Stimulated activated naive CD8-positive, alpha-beta T cell treated with anti-CD3 and anti-CD28 coated beads, Interleukin-15, Interleukin-2, amounts not matched to agents 100 U/mL and 50 U/mL, for 24 hours (primary cell): ENCODE measurements around the gene SCARF2.
A peak's percentile ranks its signal among the peaks of the same experiment; 100 is the strongest.
"Not testable (repeated sequence)": the region's sequence is repeated elsewhere in the genome, so short reads cannot be mapped to it uniquely, and the experiment has no call there.

Experiments used
- ATAC-seq: fragments of 150-1000 bp; cut with Tn5 transposase; one replicate; pipeline ENCODE4 v1.10.0; 2021
- DNase-seq: peaks from one replicate; pipeline ENCODE4 v3.0.0; 2021

The SCARF2 gene

GRCh38 chr22:20409385-20409784 lies 28.2 kb downstream of the SCARF2 start:
- not testable (repeated sequence) for DNase-seq, ATAC-seq

- no peak for ATAC-seq
- DNase-seq, result no peak
Measured at GRCh38 chr22:20408891-20409290, 28.7 kb downstream of the SCARF2 start.

- ATAC-seq (no peak), DNase-seq (no peak)
Measured at GRCh38 chr22:20407829-20408228, 29.8 kb downstream of the SCARF2 start.

GRCh38 chr22:20406686-20407408 lies 30.8 kb downstream of the SCARF2 start:
- no peak for ATAC-seq

GRCh38 chr22:20405931-20406685 lies 31.5 kb downstream of the SCARF2 start:
- DNase-seq, result no peak

More at GRCh38 chr22:20406686-20407408, 30.8 kb downstream of the SCARF2 start:
- DNase-seq, result no peak

GRCh38 chr22:20405291-20405930 lies 32.2 kb downstream of the SCARF2 start:
- DNase-seq, result no peak
- ATAC-seq, result no peak

More at GRCh38 chr22:20405931-20406685, 31.5 kb downstream of the SCARF2 start:
- ATAC-seq, result no peak

- DNase-seq (no peak), ATAC-seq (no peak)
Measured at GRCh38 chr22:20404881-20405280, 32.7 kb downstream of the SCARF2 start.

- ATAC-seq (no peak), DNase-seq (no peak)
Measured at GRCh38 chr22:20403779-20404140, 33.9 kb downstream of the SCARF2 start.

- no peak for ATAC-seq
- DNase-seq, result no peak
Measured at GRCh38 chr22:20402960-20403778, 34.5 kb downstream of the SCARF2 start.

GRCh38 chr22:20401376-20402014 lies 36.1 kb downstream of the SCARF2 start:
- DNase-seq (no peak), ATAC-seq (no peak)

- DNase-seq, result no peak
- ATAC-seq, result no peak
Measured at GRCh38 chr22:20400606-20401375, 36.8 kb downstream of the SCARF2 start.

GRCh38 chr22:20399866-20400605 lies 37.6 kb downstream of the SCARF2 start:
- no peak for DNase-seq

GRCh38 chr22:20398420-20398819 lies 39.2 kb downstream of the SCARF2 start:
- ATAC-seq (no peak), DNase-seq (no peak)

More at GRCh38 chr22:20399866-20400605, 37.6 kb downstream of the SCARF2 start:
- no peak for ATAC-seq

GRCh38 chr22:20397498-20397897 lies 40.1 kb downstream of the SCARF2 start:
- DNase-seq, result no peak
- no peak for ATAC-seq

GRCh38 chr22:20396639-20397038 lies 41.0 kb downstream of the SCARF2 start:
- DNase-seq, result no peak

GRCh38 chr22:20395907-20396287 lies 41.7 kb downstream of the SCARF2 start:
- DNase-seq (no peak), ATAC-seq (no peak)

More at GRCh38 chr22:20396639-20397038, 41.0 kb downstream of the SCARF2 start:
- no peak for ATAC-seq

- no peak for ATAC-seq
- no peak for DNase-seq
Measured at GRCh38 chr22:20395181-20395906, 42.3 kb downstream of the SCARF2 start.

GRCh38 chr22:20393705-20394476 lies 43.7 kb downstream of the SCARF2 start, which contains the start of gene ZNF74:
ZNF74 (plus strand) TSS chr22:20394151; CDS start chr22:20394629, 478 bp downstream.
- ATAC-seq (peak; percentile 92), DNase-seq (peak; percentile 84)
